Adipose tissue (tissue), 3 donors: Measurements from ENCODE around the gene TECTA. TPM values are rescaled to one million over a fixed set of nuclear protein-coding genes. Genes with fewer than 3 reads are reported as not detected.
"Not testable (repeated sequence)": the region's sequence is repeated elsewhere in the genome, so short reads cannot be mapped to it uniquely, and the experiment has no call there.

ENCODE experiments used
- H3K27ac ChIP-seq: one replicate; pipeline ENCODE4 v1.5.1; 2013; ENCODE audit warnings: low read depth, low read length
- WGBS, 3 donors: extraction: QIAGEN DNeasy Blood & Tissue Kit; methylation state at CpG; one replicate each; pipeline ENCODE4 v1.1.7; 2013; 5-methylcytosine and 5-hydroxymethylcytosine counted together
- polyA plus RNA-seq, 3 donors: library from polyadenylated mRNA; stranded (reverse); fragments of 200-250 nt; gene quantifications; one replicate each; pipeline ENCODE4 v1.2.3, GENCODE V29; 2013
- donor health status: healthy with polysubstance abuse.
- donor health status: Bipolar disorder and iron deficiency.
- donor health status: healthy.

Gene TECTA
- polyA plus RNA-seq, 3 donors = 0.20 to 0.67 (median 0.37) TPM

DNA sequence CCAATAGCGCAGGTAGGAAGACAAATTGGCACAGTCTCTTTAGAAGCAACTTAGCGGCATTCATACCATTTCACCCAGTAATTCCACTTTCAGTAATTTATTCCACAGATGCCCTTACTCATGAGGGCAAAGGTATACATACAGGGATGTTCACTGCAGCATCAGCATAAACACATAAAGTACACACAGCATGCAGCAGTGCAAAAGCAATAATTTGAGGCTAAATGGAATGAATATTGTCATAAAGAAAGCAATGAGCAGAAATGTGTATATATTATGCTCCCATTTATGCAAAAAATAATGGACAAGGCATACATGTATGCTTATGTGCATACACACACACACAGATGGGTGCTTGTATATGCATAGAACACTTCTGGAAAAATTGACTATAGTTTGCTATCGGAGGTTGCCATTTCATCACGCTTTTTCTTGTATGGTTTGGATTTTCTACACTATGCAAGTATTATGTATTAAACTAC is 50.2 kb downstream of the TECTA start:
- WGBS, 3 donors = 97 to 99% (median 97%) methylated on average over 4 of the region's 4 CpGs

DNA sequence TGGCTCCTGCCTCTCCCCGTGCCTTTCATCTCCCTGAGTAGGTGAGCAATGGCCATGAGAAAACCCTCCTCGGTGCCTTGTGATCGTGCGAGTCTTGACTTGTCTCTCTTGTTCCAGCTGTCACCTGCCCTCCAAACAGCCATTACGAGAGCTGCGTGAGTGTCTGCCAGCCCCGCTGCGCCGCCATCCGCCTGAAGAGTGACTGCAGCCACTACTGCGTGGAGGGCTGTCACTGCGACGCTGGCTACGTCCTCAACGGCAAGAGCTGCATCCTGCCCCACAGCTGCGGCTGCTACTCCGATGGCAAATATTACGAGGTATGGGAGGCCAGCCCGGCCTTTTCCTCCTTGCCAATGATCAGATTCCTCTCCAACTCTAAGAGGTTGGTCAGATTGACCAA is 51.7 kb downstream of the TECTA start:
- no peak overlapping the region for H3K27ac ChIP-seq
- WGBS, 3 donors = 92 to 97% (median 96%) methylated on average over 19 of the region's 19 CpGs

More for the DNA sequence above, 50.2 kb downstream of the TECTA start:
- H3K27ac ChIP-seq = no peak overlapping the region

DNA sequence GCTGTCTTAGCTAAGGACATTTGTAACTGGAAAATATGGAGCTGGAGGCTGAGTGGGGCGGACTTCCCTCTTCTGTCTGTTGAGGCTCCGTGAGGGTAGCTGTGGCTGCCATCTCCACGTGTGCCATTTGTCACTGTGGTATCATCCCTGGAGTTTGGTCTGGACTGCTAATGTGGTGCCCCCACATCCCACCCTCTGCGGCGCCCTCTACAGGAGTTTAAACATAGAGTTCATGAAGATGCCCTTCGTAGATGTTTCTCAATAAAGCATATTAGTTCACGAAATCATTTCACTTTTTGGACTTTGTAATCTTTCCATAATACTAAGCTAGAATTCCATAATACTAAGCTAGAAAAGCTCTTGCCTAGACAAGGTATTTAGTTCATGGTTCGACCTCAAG is 52.4 kb downstream of the TECTA start:
- H3K27ac ChIP-seq = no peak overlapping the region
- WGBS, 3 donors = 77 to 82% (median 81%) methylated on average over 8 of the region's 8 CpGs

DNA sequence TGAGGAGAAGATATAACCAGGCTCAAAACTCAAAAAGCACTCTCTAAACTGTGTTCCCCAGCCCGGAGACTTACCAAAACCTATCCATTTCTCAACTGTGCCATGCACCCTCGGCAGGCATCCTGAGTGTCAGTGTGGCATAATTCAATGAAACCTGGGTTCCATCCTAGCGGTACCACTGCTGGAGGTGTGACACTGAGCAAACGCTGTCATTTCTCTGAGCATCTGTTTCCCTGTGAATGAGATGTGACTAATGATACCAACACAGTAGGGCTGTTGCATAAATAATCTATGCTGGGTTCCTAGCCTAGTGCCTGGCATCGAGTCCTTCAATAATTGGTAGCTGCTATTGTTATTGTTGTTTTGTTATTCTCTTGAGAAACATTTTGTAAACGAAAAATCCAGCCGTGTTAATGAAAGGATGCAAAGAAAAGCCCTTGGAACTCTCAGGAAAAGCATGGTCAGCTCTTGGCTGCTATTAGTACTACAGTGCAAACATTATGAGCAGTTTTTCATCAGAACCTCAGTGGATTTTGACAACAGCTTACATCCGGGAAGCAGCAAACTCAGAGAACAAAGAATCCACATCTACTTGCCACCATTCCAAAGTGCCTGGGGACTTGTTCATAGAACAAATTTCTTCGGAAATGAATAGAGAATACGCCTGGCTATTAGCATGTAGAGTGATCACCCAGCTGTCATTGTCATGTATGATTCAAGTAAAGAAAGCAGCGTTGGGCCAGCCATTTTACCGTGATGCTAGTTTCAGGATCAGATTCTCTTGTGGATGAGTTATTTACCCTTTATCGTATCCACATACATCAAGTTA is 53.7 kb downstream of the TECTA start:
- WGBS, 3 donors = 74 to 78% (median 74%) methylated on average over 13 of the region's 13 CpGs
- H3K27ac ChIP-seq = no peak overlapping the region

DNA sequence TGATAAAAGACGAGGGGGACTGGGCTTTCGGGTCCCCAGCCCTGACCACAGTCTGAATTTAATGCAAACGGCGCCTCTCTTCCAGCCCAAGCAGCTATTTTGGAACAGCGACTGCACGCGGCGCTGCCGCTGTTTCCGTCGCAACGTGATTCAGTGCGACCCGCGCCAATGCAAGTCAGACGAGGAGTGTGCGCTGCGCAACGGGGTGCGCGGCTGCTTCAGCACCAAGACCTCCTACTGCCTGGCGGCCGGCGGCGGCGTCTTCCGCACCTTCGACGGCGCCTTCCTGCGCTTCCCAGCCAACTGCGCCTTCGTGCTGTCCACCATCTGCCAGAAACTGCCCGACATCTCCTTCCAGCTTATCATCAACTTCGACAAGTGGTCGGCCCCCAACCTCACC is 56.7 kb downstream of the TECTA start:
- 71 to 84% (median 81%) methylated on average over 36 of the region's 36 CpGs for WGBS, 3 donors
- H3K27ac ChIP-seq = no peak overlapping the region

DNA sequence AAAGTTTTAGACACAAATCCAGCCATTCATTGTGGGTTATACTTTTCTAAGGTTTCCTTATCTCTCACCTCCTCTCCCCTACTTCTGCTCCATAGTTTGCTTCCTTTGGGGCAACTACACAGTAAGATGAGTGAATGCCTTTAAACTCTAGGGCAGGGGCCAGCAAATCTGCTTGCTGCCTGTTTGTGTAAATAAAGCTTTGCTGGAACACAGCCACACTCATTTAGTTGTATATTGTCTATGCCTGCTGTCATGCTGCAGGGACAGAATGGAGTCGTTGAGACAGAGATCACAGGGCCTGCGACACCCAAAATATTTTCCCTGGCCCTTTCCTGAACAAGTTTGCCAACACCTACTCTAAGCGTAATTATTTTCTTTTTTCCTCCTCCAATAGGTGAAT is 58.7 kb downstream of the TECTA start:
- WGBS, 3 donors = 77 to 92% (median 87%) methylated on average over 3 of the region's 3 CpGs

DNA sequence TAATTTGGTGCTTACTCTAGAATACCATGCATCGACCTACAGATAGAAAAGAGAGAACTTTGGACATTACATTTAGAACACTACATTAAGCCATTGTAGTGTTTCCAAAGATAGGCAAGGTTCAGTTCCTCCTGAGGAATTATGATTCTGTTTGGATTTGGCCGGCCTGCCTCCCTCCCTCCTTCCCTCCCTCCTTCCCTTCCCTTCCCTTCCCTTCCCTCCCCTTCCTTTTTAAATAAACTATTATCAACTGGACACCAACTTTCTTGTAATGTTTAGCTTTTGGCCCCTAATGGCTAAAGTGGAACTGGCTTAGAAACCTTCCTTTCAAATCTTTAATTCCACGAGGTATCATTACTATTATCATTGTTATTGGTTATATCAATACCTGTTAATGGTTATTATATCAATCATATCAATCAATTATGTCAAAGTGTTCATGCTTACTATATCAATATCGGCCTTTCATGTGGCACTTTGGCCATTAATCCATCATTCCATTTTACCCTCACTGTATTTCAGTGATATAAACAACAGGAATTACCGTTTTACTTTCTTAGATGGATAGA is 60.4 kb downstream of the TECTA start:
- H3K27ac ChIP-seq = no peak overlapping the region
- 74 to 87% (median 79%) methylated on average over 5 of the region's 5 CpGs for WGBS, 3 donors

More for the DNA sequence above, 58.7 kb downstream of the TECTA start:
- no peak overlapping the region for H3K27ac ChIP-seq

DNA sequence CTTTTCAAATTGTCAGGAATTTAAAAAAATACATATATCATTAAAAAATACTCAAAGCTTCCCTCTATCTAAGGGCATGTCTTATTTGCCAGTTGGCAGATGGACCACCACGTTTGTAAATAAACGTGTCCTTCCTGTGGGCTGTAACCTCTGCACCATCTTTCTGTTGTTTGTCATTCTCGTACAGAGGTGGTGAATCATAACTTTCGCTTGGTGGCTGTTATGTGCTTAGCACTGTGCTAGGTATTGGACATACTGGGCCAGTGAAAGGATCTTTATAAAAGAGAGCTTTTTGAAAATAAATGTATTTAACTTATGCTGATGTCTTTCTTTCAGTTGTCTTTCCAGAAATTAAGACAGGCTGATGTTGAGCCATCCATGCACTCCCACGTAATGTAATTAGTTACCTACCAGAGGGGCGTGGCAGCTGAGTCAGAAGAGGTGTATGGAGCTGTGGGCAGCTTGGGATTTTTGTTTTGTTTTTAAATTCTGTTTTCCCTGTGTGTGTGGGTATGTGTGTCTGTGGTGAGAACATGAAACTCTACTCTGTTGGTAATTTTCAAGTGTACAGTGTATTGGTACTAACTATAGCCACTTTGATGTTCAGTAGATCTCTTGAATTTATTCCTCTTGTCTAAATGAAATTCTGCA is 62.7 kb downstream of the TECTA start:
- no peak overlapping the region for H3K27ac ChIP-seq
- WGBS, 3 donors = 70 to 78% (median 78%) methylated on average over 6 of the region's 6 CpGs

DNA sequence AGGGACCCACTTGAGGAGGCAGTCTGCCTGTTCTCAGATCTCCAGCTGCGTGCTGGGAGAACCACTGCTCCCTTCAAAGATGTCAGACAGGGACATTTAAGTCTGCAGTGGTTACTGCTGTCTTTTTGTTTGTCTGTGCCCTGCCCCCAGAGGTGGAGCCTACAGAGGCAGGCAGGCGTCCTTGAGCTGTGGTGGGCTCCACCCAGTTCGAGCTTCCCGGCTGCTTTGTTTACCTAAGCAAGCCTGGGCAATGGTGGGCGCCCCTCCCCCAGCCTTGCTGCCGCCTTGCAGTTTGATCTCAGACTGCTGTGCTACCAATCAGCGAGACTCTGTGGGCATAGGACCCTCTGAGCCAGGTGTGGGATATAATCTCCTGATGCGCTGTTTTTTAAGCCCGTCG is 76.6 kb downstream of the TECTA start:
- H3K27ac ChIP-seq = not testable (repeated sequence)
- WGBS, 3 donors = 80 to 87% (median 85%) methylated on average over 8 to 9 of the region's 10 CpGs

DNA sequence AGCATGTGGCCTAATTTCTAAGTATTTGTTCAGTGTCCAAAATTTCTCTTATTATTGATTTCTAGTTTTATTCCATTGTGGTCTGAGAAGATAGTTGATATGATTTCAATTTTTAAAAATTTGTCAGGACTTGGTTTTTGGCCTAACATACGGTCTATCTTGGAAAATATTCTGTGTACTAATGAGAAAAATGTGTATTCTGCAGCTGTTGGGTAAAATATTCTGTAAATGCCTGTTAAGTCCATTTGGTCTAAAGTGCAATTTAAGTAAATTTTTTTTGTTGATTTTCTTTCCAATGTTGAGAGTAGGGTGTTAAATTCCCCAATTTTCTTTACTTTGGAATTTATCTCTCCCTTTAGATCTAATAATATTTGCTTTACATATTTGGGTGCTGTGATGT is 78.3 kb downstream of the TECTA start:
- WGBS, 3 donors = 54 to 69% (median 67%) methylated on average over 1 of the region's 1 CpG
- no peak overlapping the region for H3K27ac ChIP-seq

DNA sequence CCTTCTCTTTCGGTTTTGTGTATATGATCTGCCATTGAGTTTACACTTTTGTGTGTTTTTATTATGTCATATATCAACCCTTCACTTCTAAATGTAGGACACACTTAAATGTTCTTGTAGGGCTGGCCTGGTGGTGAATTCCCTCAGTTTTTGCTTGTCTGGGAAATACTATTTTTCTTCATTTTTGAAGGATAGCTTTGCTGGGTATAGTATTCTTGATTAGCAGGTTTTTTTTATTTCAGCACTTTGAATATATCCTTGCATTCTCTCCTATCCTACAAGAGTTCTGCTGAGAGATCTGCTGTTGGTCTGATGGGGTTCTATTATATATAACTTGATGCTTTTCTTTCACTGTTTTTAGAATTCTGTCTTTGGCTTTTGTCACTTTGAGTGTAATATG is 79.1 kb downstream of the TECTA start:
- WGBS, 3 donors = 68 to 97% (median 78%) methylated on average over 1 of the region's 1 CpG
- H3K27ac ChIP-seq = no peak overlapping the region

DNA sequence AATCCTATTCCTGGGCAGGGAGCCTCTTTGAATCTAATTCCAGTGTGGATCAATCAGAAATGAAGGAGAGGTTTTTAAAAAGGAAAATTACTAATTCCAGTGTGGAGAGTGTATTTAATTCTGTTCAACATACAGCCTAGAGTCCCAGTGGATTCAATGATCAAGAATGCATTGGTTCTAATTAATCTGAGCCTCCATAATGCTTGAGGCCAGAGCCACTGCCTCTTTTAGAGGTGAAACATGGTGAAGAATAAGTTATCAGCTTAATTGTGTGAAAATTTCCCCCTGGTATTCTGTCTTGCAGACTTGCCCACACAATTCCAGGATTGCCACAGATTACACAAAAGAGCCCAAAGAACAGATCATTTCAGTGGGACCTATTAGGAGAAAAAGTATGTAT is 87.7 kb downstream of the TECTA start:
- no peak overlapping the region for H3K27ac ChIP-seq

DNA sequence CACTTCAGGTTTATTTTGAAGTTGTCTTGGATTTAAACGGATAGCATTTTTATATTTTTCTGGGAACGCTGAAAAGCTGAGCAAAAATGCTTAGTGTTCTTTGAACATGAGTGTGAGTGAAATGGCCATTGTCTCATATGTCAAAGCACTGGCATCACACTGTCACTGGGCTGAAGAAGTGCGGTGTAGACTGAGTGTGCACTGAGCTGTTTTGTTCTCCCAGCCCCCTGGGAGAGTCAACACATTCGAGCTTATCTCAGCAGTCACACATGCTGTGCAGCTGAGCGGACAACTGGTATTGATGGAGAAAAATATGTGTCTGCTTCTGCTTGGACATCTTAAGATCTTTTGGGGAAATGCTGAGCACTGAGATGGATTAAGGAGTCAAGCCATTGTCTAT is 90.8 kb downstream of the TECTA start:
- WGBS, 3 donors = 63 to 84% (median 81%) methylated on average over 5 of the region's 5 CpGs
- H3K27ac ChIP-seq = no peak overlapping the region

DNA sequence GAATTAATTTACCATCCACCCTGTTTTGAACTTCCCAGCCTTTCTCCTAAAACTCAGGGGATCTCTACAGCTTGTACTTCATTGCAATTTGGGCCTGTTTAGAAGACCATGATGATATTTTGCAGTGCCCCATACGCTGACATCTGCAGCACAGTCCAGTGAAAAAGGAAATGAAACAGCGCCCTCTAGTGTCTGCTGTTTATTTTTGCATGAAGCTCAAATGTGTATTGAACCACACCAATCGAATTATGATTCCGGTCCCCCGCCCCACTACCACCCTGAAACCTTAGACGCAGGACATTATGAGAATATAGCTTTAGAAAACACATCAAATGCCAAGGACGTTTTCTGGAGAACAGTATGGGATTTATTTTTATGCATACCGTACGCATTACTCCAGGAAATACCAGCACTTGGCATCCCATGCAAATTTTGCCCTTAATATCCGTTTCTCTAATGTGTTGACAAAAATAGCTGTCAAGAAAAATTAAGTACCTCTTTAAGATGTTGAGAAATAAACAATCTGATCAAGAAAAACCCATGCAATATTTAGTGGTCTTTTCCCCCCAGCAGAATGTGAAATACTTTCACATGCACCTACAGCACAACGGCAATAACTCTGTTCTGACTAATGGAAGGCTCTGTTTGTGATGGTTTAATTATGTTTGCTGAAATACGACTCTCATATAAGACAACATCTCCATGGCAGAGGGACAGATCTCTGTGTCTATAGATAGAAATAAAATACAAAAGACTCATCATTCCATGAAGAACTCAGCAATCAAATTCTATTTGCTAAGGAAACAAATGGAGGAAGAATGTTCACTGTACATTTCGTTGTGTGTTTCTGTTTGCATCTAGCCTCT is 93.9 kb downstream of the TECTA start:
- WGBS, 3 donors = 14 to 16% (median 15%) methylated on average over 13 of the region's 13 CpGs
- H3K27ac ChIP-seq = no peak overlapping the region

DNA sequence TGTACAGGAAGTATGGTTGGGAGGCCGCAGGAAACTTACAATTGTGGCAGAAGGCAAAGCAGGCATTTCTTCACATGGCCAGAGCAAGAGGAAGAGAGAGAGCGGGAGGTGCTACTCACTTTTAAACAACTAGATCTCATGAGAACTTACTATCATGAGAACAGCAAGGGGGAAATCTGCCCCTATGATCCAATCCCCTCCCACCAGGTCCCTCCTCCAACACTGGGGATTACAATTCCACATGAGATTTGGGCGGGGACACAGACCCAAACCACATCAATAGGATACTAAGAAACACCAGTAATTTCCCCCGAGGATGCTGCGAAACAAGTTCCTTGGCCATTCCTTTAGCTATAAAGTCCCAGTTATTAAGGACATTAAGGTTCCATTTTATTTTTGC is 97.4 kb downstream of the TECTA start:
- 69 to 87% (median 75%) methylated on average over 5 of the region's 5 CpGs for whole genome bisulfite sequencing, 3 donors
- H3K27ac ChIP-seq = no peak overlapping the region

DNA sequence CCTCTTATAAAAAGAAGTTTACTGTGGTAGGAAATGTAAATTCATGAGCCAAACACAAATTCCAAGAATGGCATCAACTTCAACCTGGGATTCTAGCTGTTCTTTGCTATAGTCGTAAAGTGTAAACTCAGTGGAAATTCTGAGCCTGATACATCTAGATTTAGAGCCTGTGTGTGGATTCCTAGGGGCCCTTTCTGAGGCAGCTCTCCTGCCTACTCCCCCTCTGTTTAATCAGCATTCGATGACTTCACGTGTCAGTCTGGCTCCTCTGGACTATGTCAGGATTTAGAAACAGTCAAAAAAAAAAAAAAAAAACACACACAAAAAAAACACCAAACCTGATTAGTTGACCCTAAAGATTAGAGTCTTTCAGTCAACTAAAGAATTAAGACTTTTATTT is 98.5 kb downstream of the TECTA start:
- 44 to 53% (median 53%) methylated on average over 3 of the region's 3 CpGs for WGBS, 3 donors
- H3K27ac ChIP-seq = no peak overlapping the region

DNA sequence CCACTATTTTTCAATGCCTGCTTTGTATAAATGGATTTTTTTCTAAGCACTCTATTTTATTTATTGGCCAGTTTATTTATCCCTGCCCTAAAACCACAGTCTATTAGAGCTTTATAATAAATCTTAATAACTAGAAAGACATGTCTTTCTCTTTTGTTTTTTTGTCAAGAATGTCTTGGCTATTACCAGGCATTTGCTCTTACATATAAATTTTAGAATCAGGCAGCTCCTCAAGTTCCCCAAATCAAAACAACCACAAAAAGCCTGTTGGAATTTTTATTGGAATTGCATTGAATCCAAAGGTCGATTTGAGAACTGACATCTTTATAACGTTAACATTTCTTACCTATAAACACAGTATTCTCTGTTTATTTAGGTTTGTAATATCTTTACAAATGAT is 105.8 kb downstream of the TECTA start:
- no peak overlapping the region for H3K27ac ChIP-seq
- 24 to 47% (median 39%) methylated on average over 2 of the region's 2 CpGs for WGBS, 3 donors

DNA sequence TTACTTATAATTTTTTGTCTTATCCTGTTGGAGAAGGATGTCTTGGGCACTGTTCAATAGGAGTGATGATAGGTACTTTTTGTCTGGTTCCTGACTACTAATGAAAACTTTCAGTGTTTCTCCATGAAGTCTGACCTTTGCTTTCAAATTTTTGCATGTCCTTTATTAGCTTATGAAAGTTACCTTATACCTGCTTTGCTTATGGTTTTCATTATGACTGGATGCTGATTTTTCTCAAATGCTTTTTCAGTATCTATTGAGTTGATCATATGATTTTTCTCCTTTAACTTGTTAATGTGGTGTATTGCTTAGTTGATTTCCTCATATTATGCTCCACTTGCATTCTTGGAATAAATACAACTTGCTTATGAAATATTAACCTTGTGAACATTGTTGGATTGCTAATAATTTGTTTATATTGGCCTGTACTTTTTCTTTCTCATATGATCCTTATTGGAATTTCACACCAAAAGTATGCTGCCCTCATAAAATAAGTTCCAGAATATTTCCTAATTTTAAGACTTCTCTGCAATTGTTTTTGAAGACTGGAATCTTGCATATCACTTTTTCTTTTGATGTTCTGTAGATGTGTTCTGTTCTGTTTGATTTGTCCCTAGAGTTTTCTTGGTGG is 106.6 kb downstream of the TECTA start:
- no peak overlapping the region for H3K27ac ChIP-seq
